HCT116 (cell line): ENCODE data around the gene NKAIN4. TPM values are rescaled to one million over a fixed set of nuclear protein-coding genes. Genes with fewer than 3 reads are reported as not detected.

Experiments used
- ATAC-seq: fragments of 200-7000 bp; cut with Tn5 transposase; 2 replicates; pipeline ENCODE4 v1.9.1; 2020; ENCODE audit warnings: mild to moderate bottlenecking, moderate library complexity
- BruUV-seq: library from RNA; stranded (reverse); fragments of 400-500 nt; replicated peaks from 2 replicates; lab custom pipeline; 2021; lab: Mats Ljungman, UMichigan
- CTCF ChIA-PET: fragments of 300-600 bp; sonication (Branson Sonifier 250); formaldehyde crosslinking; loops from one replicate; lab custom pipeline; 2021; ENCODE audit warnings: antibody characterized with exemption; lab: Charles Lee
- POLR2A ChIA-PET: fragments of 300-600, 350-600 bp; sonication (Branson Sonifier 250); formaldehyde crosslinking; loops from one replicate; lab custom pipeline; 2021; ENCODE audit warnings: antibody characterized with exemption; lab: Charles Lee
- RAD21 ChIA-PET, 2 experiments: fragments of 300-600 bp; sonication (Branson Sonifier 250); formaldehyde crosslinking; loops; one replicate each; lab custom pipeline; 2023; ENCODE audit warnings: low total read pairs in 2 of 2; ENCODE audit not compliant: uncharacterized antibody in 2 of 2, unreplicated experiment in 2 of 2, low non-redundant PET in 1 of 2; lab: Charles Lee
- DNase-seq: peaks from one replicate; pipeline ENCODE4 v3.0.0-alpha.2; 2010; ENCODE audit warnings: low read depth, low spot score
- H2AFZ ChIP-seq: fragments of 200-600 bp; shearing (Covaris generic), sonication (generic); 2 replicates; pipeline ENCODE4 v1.6.1; 2017; ENCODE audit warnings: low read depth, mixed run types, mixed read lengths, antibody characterized with exemption, low read length; ENCODE audit not compliant: poor library complexity, severe bottlenecking
- H3K27ac ChIP-seq: 2 replicates; pipeline ENCODE4 v1.5.1; 2012; ENCODE audit warnings: low read depth, low read length
- H3K27me3 ChIP-seq: fragments of 200-600 bp; sonication (generic); 2 replicates; pipeline ENCODE4 v1.6.1; 2016; ENCODE audit warnings: mixed run types, low read length, mixed read lengths; ENCODE audit not compliant: insufficient read depth
- H3K36me3 ChIP-seq, 2 experiments: fragments of 200-500 bp in 1 of 2; fragments of 200-600 bp in 1 of 2; sonication (Bioruptor generic) in 1 of 2; sonication (generic) in 1 of 2; 2 replicates each; pipeline versions ENCODE4 v1.5.1 to v1.6.1; 2014 to 2016; ENCODE audit warnings: low read length in 2 of 2, inconsistent platforms in 1 of 2, mixed read lengths in 1 of 2, mixed run types in 1 of 2; ENCODE audit not compliant: insufficient read depth in 2 of 2, control insufficient read depth in 1 of 2
- H3K4me1 ChIP-seq, 2 experiments: fragments of 200-600 bp in 1 of 2; sonication (generic) in 1 of 2; 2 replicates each; pipeline versions ENCODE4 v1.5.1 to v1.6.1; 2012 to 2017; ENCODE audit warnings: low read length in 2 of 2, inconsistent platforms in 1 of 2, mild to moderate bottlenecking in 1 of 2, mixed read lengths in 1 of 2, mixed run types in 1 of 2, moderate library complexity in 1 of 2; ENCODE audit not compliant: insufficient read depth in 2 of 2, control insufficient read depth in 1 of 2
- H3K4me2 ChIP-seq: fragments of 200-600 bp; sonication (generic); 2 replicates; pipeline ENCODE4 v1.6.1; 2017; ENCODE audit warnings: mixed run types, low read length, mixed read lengths
- H3K4me3 ChIP-seq, 2 experiments: fragments of 200-600 bp in 1 of 2; sonication (generic) in 1 of 2; replicated peaks in 1 of 2; 2 replicates each; pipeline ENCODE4 v1.5.1; 2011 to 2016; ENCODE audit warnings: low read length in 2 of 2, control low read depth in 1 of 2, low read depth in 1 of 2, mild to moderate bottlenecking in 1 of 2, mixed read lengths in 1 of 2, mixed run types in 1 of 2
- H3K79me2 ChIP-seq: fragments of 200-600 bp; sonication (generic); 2 replicates; pipeline ENCODE4 v1.6.1; 2017; ENCODE audit warnings: mild to moderate bottlenecking, mixed run types, low read length, moderate library complexity, mixed read lengths; ENCODE audit not compliant: insufficient read depth
- H3K9ac ChIP-seq: fragments of 200-600 bp; sonication (generic); 2 replicates; pipeline ENCODE4 v1.6.1; 2016; ENCODE audit warnings: low read length, mixed read lengths
- H3K9me2 ChIP-seq: fragments of 200-600 bp; sonication (generic), shearing (Covaris generic); 2 replicates; pipeline ENCODE4 v1.6.1; 2017; ENCODE audit warnings: mixed run types, mild to moderate bottlenecking, moderate library complexity; ENCODE audit not compliant: insufficient read depth
- H3K9me3 ChIP-seq, 2 experiments: fragments of 200-500 bp in 1 of 2; fragments of 200-600 bp in 1 of 2; sonication (Bioruptor generic) in 1 of 2; sonication (generic) in 1 of 2; 2 replicates each; pipeline ENCODE4 v1.6.1; 2014 to 2017; ENCODE audit warnings: low read length in 2 of 2, mixed read lengths in 2 of 2, inconsistent platforms in 1 of 2, low read depth in 1 of 2, mild to moderate bottlenecking in 1 of 2, mixed run types in 1 of 2, moderate library complexity in 1 of 2; ENCODE audit not compliant: control insufficient read depth in 1 of 2, insufficient read depth in 1 of 2
- H4K20me1 ChIP-seq: fragments of 200-600 bp; sonication (generic), shearing (Covaris generic); 2 replicates; pipeline ENCODE4 v1.6.1; 2017; ENCODE audit warnings: mixed run types, mild to moderate bottlenecking, moderate library complexity; ENCODE audit not compliant: insufficient read depth
- CBX3 ChIP-seq: IDR thresholded peaks from 2 replicates; pipeline ENCODE4 v1.6.1; 2012; ENCODE audit warnings: low read depth
- EZH2phosphoT487 ChIP-seq: fragments of 200-600 bp; IDR thresholded peaks from 2 replicates; pipeline ENCODE4 v1.6.1; 2018; ENCODE audit warnings: antibody characterized with exemption, borderline replicate concordance
- JUND ChIP-seq: IDR thresholded peaks from 2 replicates; pipeline ENCODE4 v1.6.1; 2012
- REST ChIP-seq: IDR thresholded peaks from 2 replicates; pipeline ENCODE4 v1.6.1; 2012; ENCODE audit warnings: low read depth
- TCF7L2 ChIP-seq: IDR thresholded peaks from 2 replicates; pipeline ENCODE4 v1.7.0; 2011; ENCODE audit warnings: borderline replicate concordance, inconsistent platforms; ENCODE audit not compliant: insufficient read depth, insufficient read length; ENCODE audit errors: extremely low read depth
- ZFX ChIP-seq: fragments of 450-650 bp; IDR thresholded peaks from 2 replicates; pipeline ENCODE4 v1.6.1; 2017
- intact Hi-C: fragments of 100-400 bp; cut with micrococcal nuclease; formaldehyde crosslinking; loops from 2 replicates; pipeline ENCODE4 v1.10.0; 2022
- total RNA-seq: library from RNA; stranded (reverse); gene quantifications from one replicate; pipeline ENCODE4 v1.2.1, GENCODE V29; 2021; ENCODE audit not compliant: unreplicated experiment

NKAIN4 gene
- total RNA-seq, 1 experiment from 2014 or later = not detected

GRCh38 chr20:63284083-63284440, 29.8 kb upstream of the NKAIN4 start:
- no peak overlapping the region for H3K4me2 ChIP-seq
- DNase-seq (no peak), ATAC-seq (no peak)
- intact Hi-C loops = no loop called here
- peaks cover 5 to 18% of the 10 kb centered on the region in 2 experiments; a peak in 3 of 4 replicates for H3K36me3 ChIP-seq
- no peaks in the 10 kb centered on the region for H3K9me2 ChIP-seq
- H3K9me3 ChIP-seq = no peaks in the 10 kb centered on the region
- no peak overlapping the region for H2AFZ ChIP-seq
- CTCF ChIA-PET = interaction anchor here (1.7 kb wide), 1 partner anchor 61 kb away, joined by 7 read pairs; no protein-coding TSS in a partner anchor
- H3K79me2 ChIP-seq = no peaks in the 10 kb centered on the region
- H3K27ac ChIP-seq = no peak overlapping the region
- no peaks in the 10 kb centered on the region for H4K20me1 ChIP-seq
- RAD21 ChIA-PET = no interaction called here
- TF ChIP-seq EZH2phosphoT487 (no peak), ZFX (no peak), JUND (no peak), TCF7L2 (no peak), CBX3 (no peak), REST (no peak)
- TF ChIP-seq, all 23 proteins: peak for 0
- POLR2A ChIA-PET = no interaction called here
- H3K9ac ChIP-seq = no peak overlapping the region
- BruUV-seq = no TSS peak
- no peak overlapping the region for H3K4me3 ChIP-seq
- no peaks in the 10 kb centered on the region for H3K27me3 ChIP-seq
- H3K4me1 ChIP-seq = no peaks in the 10 kb centered on the region
